Mucosa of descending colon (tissue), 3 donors: ENCODE measurements around the gene MAPK11. TPM values are rescaled to one million over a fixed set of nuclear protein-coding genes. Genes with fewer than 3 reads are reported as not detected.

Source experiments
- ATAC-seq: fragments of 200-7000 bp; cut with Tn5 transposase; one replicate; pipeline ENCODE4 v1.9.1; 2020; ENCODE audit warnings: mild to moderate bottlenecking, moderate library complexity
- DNase-seq, 3 donors: peaks; one replicate each; pipeline ENCODE4 v3.0.0-alpha.2; 2020
- H3K36me3 ChIP-seq: fragments of 200-600 bp; one replicate; pipeline ENCODE4 v1.8.0; 2021; ENCODE audit warnings: low read depth, mild to moderate bottlenecking
- H3K4me1 ChIP-seq: fragments of 200-600 bp; one replicate; pipeline ENCODE4 v1.8.0; 2021; ENCODE audit warnings: low read depth, mild to moderate bottlenecking
- H3K4me3 ChIP-seq: fragments of 200-600 bp; one replicate; pipeline ENCODE4 v1.8.0; 2021; ENCODE audit warnings: mild to moderate bottlenecking
- H3K9me3 ChIP-seq: fragments of 200-600 bp; one replicate; pipeline ENCODE4 v1.8.0; 2021; ENCODE audit warnings: mild to moderate bottlenecking
- CTCF ChIP-seq: fragments of 200-600 bp; IDR thresholded peaks from one replicate; pipeline ENCODE4 v1.8.0; 2022; ENCODE audit warnings: antibody characterized with exemption, mild to moderate bottlenecking
- intact Hi-C, 2 donors: fragments of 100-400 bp; cut with DNase I in 1 of 2; cut with micrococcal nuclease in 1 of 2; formaldehyde crosslinking; loops; one replicate each; pipeline versions ENCODE4 v1.11.0 to v1.11.1; 2022; cut with DNase I, micrococcal nuclease
- total RNA-seq, 3 donors: library from RNA; stranded (reverse); fragmentation: NEBNext Ultra II Directional in 2 of 3; extraction: Animal tissue kit (Norgen Biotek cat#: 25700) in 2 of 3; gene quantifications; one replicate each; pipeline versions ENCODE4 v1.2.1 to v1.2.4, GENCODE V29; 2021 to 2023
- donor health status: DM: no; HTN: no; CAD: no; lungs with moderate emphysema.
- donor health status: DM: no; HTN: no; CAD: no.
- donor health status: DM: no; HTN: yes; CAD: no.

The MAPK11 gene
- total RNA-seq, 3 donors from 2014 or later, result 1.8 to 4.3 (median 3.2) TPM

- ATAC-seq, result no peak
- Histone ChIP-seq H3K4me3 (no peak overlapping the region), H3K4me1 (no peaks in the 10 kb centered on the region), H3K9me3 (no peaks in the 10 kb centered on the region), H3K36me3 (peaks cover 12% of the 10 kb centered on the region)
- TF ChIP-seq CTCF, result no peak
- intact Hi-C loops, result no loop called here
- DNase-seq, result no peak
These were observed 16.1 kb upstream of the MAPK11 start for GRCh38 chr22:50286275-50286674.

GRCh38 chr22:50285568-50286229, 15.5 kb upstream of the MAPK11 start:
- TF ChIP-seq CTCF, result no peak
- peaks cover 12% of the 10 kb centered on the region for H3K36me3 ChIP-seq
- H3K4me3 ChIP-seq, result no peak overlapping the region
- no peaks in the 10 kb centered on the region for H3K9me3 ChIP-seq
- DNase-seq (no peak), ATAC-seq (no peak)
- intact Hi-C loops, result no loop called here
- H3K4me1 ChIP-seq, result no peaks in the 10 kb centered on the region

GRCh38 chr22:50284479-50284878, 14.3 kb upstream of the MAPK11 start:
- Histone ChIP-seq H3K36me3 (peaks cover 14% of the 10 kb centered on the region), H3K9me3 (no peaks in the 10 kb centered on the region), H3K4me3 (no peak overlapping the region), H3K4me1 (no peaks in the 10 kb centered on the region)
- no peak for TF ChIP-seq CTCF
- intact Hi-C loops, result no loop called here
- ATAC-seq (no peak), DNase-seq (no peak)

- DNase-seq (no peak), ATAC-seq (no peak)
- H3K4me1 ChIP-seq, result no peaks in the 10 kb centered on the region
- peaks cover 16% of the 10 kb centered on the region for H3K36me3 ChIP-seq
- H3K4me3 ChIP-seq, result no peak overlapping the region
- H3K9me3 ChIP-seq, result no peaks in the 10 kb centered on the region
- TF ChIP-seq CTCF, result no peak
- intact Hi-C loops, result no loop called here
These were observed 13.6 kb upstream of the MAPK11 start for GRCh38 chr22:50283821-50284220.

GRCh38 chr22:50282361-50283155, 12.4 kb upstream of the MAPK11 start:
- Histone ChIP-seq H3K9me3 (no peaks in the 10 kb centered on the region), H3K4me3 (no peak overlapping the region), H3K36me3 (peaks cover 20% of the 10 kb centered on the region), H3K4me1 (no peaks in the 10 kb centered on the region)
- ATAC-seq, result peak; percentile 71
- TF ChIP-seq CTCF, result no peak
- intact Hi-C loops, result no loop called here
- DNase-seq, result no peak
